Activated CD8-positive, alpha-beta memory T cell treated with anti-CD3 and anti-CD28 coated beads for 24 hours (primary cell): ENCODE results near the gene SH3YL1.
"Not testable (repeated sequence)": the region's sequence is repeated elsewhere in the genome, so short reads cannot be mapped to it uniquely, and the experiment has no call there.

Source experiments
- DNase-seq: peaks from one replicate; pipeline ENCODE4 v3.0.0-alpha.2; 2020

SH3YL1 gene

GRCh38 chr2:175880-176820, 87.7 kb downstream of the SH3YL1 start:
- peak; percentile 69 for DNase-seq

GRCh38 chr2:175161-175786, 88.6 kb downstream of the SH3YL1 start:
- DNase-seq: no peak

GRCh38 chr2:172120-172519, 91.7 kb downstream of the SH3YL1 start:
- DNase-seq: not testable (repeated sequence)

GRCh38 chr2:169741-170140, 94.1 kb downstream of the SH3YL1 start:
- no peak for DNase-seq
